HG02571 (cell line): ENCODE data around the gene CLIP1.
"Not testable (repeated sequence)": the region's sequence is repeated elsewhere in the genome, so short reads cannot be mapped to it uniquely, and the experiment has no call there.

Experiments
- ATAC-seq: cut with Tn5 transposase; IDR thresholded peaks from one replicate; pipeline ENCODE4 v1.9.1; 2021; ENCODE audit warnings: mild to moderate bottlenecking, moderate library complexity; ENCODE audit not compliant: unreplicated experiment

The CLIP1 gene

GRCh38 chr12:122399254-122399591 lies 23.2 kb downstream of the CLIP1 start:
- no peak for ATAC-seq

DNA sequence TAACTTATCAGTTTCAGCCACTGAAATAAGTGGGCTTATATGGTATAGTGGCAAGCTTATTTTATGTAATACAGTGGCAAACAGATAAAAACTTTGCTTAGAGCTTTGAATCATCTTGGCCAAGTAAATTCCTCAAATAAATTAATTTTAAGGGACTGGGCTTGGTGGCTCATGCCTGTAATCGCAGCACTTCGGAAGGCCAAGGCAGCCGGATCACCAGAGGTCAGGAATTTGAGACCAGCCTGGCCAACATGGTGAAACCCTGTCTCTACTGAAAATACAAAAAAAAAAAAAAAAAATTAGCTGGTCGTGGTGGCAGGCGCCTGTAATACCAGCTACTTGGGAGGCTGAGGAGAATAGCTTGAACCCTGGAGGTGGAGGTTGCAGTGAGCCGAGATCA lies 24.5 kb downstream of the CLIP1 start:
- not testable (repeated sequence) for ATAC-seq

- ATAC-seq = no peak
These were observed 27.1 kb downstream of the CLIP1 start for GRCh38 chr12:122395319-122395718.

GRCh38 chr12:122394626-122395194 lies 27.8 kb downstream of the CLIP1 start:
- no peak for ATAC-seq

DNA sequence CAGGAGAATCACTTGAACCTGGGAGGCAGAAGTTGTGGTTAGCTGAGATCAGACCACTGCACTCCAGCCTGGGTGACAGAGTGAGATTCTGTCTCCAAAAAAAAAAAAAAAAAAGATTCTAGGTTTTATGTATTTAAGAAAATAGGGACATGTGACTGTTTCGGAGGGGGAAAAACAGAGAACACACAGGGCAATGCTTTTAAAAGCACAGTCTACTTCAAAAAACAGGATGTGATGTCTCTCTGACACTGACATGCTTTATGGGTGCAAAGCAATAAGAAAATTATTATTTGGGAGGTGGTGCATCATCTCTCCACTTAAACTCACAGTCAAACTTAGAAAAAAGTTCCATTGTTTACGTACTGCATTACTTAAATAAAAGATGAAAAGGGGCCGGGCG lies 28.7 kb downstream of the CLIP1 start:
- no peak for ATAC-seq

- no peak for ATAC-seq
These were observed 30.1 kb downstream of the CLIP1 start for GRCh38 chr12:122392411-122392810.

- ATAC-seq = no peak
These were observed 32.8 kb downstream of the CLIP1 start for GRCh38 chr12:122389677-122390076.

- no peak for ATAC-seq
These were observed 34.6 kb downstream of the CLIP1 start for GRCh38 chr12:122387887-122388286.

GRCh38 chr12:122385171-122386016 lies 37.1 kb downstream of the CLIP1 start:
- ATAC-seq = no peak

- no peak for ATAC-seq
These were observed 39.5 kb downstream of the CLIP1 start for GRCh38 chr12:122382919-122383350.

DNA sequence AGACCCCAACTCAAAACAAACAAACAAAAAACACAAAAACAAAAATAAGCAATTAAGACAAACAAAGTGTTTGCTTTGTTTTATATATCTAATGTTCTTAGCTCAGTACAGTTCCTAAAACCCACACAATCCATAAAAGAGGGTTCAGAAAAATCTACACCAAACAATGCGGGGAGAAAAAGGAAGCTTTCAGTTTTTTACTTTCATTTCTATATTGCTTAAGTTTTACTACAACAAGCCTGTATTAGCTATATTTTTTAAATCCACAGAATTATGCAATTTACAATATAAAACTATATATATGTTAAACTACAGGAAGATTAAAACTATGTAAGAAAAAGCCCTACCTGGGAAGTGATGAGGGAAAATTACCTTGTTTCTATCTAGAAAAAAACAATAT lies 41.4 kb downstream of the CLIP1 start:
- ATAC-seq = no peak

DNA sequence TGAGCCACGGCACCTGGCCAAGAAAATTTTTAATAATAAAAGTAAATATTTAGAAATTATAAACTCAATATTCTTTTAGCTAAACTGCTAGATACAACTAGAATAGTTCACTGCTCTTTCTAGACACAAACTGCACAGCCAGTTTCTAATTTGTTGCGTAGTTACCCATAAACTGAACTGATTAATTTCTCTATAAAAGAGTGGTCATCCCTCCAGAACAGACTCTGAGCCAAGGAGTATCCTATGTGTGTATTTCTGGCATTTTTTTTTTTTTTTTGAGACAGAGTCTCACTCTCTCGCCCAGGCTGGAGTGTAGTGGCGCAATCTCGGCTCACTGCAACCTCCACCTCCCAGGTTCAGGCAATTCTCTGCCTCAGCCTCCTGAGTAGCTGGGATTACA lies 45.7 kb downstream of the CLIP1 start:
- not testable (repeated sequence) for ATAC-seq

- no peak for ATAC-seq
These were observed 47.8 kb downstream of the CLIP1 start for GRCh38 chr12:122374707-122375106.

DNA sequence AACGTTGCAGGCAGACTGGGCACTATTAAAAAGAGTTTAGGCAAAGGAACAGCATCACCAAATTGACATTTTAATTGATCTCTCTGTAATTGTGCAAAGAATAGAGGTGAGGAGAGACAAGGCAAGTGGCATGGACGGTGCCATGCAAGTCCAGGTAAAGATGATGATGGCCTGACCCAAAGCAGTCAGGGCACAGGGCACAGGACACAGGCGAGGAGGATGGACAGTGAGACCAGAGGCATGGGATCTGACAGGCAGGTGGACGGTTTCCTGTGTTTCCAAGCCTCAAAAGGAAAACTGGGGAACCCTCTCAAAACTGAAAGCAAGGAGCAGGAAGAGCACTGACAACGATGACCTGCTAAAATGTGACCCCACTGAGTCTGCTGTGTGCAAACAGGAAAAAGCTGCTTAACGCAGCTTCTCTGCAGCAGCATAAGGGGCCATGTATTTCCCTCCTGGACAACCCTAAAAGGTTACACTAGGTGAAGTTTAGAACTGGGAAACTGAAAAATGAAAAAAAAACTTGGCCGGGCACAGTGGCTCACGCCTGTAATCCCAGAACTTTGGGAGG lies 50.9 kb downstream of the CLIP1 start:
- no peak for ATAC-seq

DNA sequence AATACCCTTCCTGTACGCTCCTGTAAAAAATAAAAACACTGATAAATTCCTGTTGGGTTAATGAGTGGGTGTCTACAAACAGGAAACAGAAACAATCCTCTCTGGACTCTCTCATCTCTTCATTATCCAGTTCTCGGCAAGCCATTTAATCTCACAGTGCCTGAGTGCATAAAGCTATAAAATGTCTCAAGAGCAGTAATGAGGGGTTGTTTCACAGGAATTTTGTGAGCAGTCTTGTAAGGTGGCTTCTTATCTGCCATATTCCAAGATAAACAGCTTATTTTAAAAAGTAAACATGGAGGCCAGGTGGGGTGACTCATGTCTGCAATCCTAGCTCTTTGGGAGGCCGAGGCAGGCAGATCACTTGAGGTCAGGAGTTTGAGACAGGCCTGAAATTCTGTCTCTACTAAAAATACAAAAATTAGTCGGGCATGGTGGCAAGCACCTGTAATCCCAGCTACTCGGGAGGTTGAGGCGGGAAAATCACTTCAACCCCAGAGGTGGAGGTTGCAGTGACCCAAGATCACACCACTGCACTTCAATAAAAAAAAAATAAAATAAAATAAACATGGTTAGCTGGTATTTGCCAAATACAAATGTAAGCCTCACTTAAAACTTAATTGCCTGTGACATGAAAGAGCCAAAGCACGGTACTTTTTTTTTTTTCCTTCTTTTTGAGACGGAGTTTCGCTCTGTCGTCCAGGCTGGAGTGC lies 54.0 kb downstream of the CLIP1 start:
- no peak for ATAC-seq

GRCh38 chr12:122367632-122368031 lies 54.8 kb downstream of the CLIP1 start:
- ATAC-seq = not testable (repeated sequence)

DNA sequence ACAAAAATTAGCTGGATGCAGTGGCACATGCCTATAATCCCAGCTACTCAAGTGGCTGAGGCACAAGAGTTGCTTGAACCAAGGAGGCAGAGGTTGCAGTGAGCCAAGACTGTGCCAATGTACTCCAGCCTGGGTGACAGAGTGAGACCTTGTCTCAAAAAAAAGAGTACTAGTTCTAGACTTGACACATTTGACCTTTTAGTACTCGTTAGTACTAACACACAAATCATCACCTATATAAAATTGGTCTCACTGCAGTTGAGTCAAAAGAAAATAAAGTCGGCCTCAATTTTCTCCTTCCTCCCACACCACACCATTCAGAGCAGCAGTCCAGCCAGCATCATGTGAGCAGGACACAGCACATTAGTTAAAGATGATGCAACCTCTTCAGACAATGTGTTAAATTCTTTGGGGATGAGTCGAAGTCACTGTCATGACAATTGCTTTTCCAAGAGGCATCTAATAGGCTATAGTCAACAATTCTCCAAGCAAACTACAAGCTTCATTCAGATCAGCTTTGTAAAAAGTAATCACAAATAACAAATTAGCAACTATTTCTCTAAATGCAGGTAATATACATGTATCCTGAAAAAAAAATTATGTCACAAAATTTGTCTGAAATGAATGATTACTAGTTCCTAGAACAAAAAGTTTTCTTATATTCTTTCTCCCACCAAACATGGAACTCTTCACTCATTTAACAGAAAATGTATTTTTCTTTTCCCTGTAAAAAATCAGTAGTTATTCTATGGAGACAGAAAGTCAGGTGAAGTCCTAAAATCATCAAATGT lies 55.6 kb downstream of the CLIP1 start:
- no peak for ATAC-seq

GRCh38 chr12:122365226-122365625 lies 57.2 kb downstream of the CLIP1 start:
- ATAC-seq = not testable (repeated sequence)

- no peak for ATAC-seq
These were observed 58.7 kb downstream of the CLIP1 start for GRCh38 chr12:122363782-122364181.

- no peak for ATAC-seq
These were observed 59.7 kb downstream of the CLIP1 start for GRCh38 chr12:122362755-122363154.

DNA sequence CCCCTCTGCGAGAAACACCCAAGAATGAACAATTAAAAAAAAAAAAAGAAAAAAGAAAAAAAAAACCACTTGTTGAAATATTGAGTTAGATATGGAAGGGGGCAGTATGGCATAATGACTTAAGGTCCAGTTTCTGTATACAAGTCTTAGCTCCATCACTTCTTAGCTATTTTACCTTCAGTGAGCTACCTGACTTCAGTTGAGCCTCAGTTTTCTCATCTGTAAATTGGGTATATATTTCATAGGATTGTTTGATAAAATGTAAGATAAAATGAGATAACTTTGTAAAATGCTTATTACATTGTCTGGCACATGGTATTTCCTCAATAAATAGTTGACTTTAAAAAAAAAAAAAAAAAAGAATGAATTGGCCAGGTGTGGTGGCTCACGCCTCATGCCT lies 64.1 kb downstream of the CLIP1 start:
- ATAC-seq = not testable (repeated sequence)
